Activated naive CD8-positive, alpha-beta T cell (primary cell): ENCODE measurements around the gene NLRP1.

Source experiments
- H3K27ac Mint-ChIP-seq: one replicate; pipeline ENCODE4 v1.8.0; 2021; ENCODE audit warnings: mixed read lengths
- H3K27me3 Mint-ChIP-seq: one replicate; pipeline ENCODE4 v1.8.0; 2021; ENCODE audit warnings: mixed read lengths
- H3K36me3 Mint-ChIP-seq: one replicate; pipeline ENCODE4 v1.8.0; 2021; ENCODE audit warnings: mixed read lengths
- H3K4me1 Mint-ChIP-seq: one replicate; pipeline ENCODE4 v1.8.0; 2021; ENCODE audit warnings: low read depth, mixed read lengths
- H3K4me3 Mint-ChIP-seq: one replicate; pipeline ENCODE4 v1.8.0; 2021; ENCODE audit warnings: mild to moderate bottlenecking, mixed read lengths
- H3K9me3 Mint-ChIP-seq: one replicate; pipeline ENCODE4 v1.8.0; 2021; ENCODE audit warnings: low read depth, mixed read lengths

Gene NLRP1

DNA sequence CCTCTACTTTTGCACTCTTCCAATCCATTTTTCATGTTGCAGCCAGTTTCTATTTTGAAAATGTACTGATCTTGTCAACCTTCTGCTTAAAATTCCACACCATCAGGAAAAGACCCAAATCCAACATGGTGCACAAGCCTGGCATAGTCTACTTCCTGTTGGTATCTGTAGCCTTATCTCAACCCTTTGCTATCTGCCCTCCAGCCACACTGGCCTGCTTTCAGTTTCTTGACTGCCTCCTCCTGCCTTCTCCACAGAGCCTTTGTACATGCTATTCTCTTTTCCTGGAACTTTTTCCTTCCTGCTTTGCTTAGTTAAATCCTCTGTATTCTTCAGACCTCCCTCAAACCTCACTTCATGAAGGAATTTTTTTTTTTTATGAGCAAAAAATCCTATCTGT, 31.5 kb downstream of the NLRP1 start:
- peaks cover 22% of the 10 kb centered on the region for H3K4me1 Mint-ChIP-seq
- peak overlapping the region; percentile 30 for H3K27ac Mint-ChIP-seq
- H3K27me3 Mint-ChIP-seq, result no peaks in the 10 kb centered on the region
- H3K36me3 Mint-ChIP-seq, result peaks cover 32% of the 10 kb centered on the region
- H3K9me3 Mint-ChIP-seq, result no peaks in the 10 kb centered on the region
- no peak overlapping the region for H3K4me3 Mint-ChIP-seq

GRCh38 chr17:5545051-5545987, 39.0 kb downstream of the NLRP1 start:
- peaks cover 3% of the 10 kb centered on the region for H3K4me1 Mint-ChIP-seq
- H3K4me3 Mint-ChIP-seq, result no peak overlapping the region
- H3K27me3 Mint-ChIP-seq, result no peaks in the 10 kb centered on the region
- peaks cover 11% of the 10 kb centered on the region for H3K36me3 Mint-ChIP-seq
- no peaks in the 10 kb centered on the region for H3K9me3 Mint-ChIP-seq
- no peak overlapping the region for H3K27ac Mint-ChIP-seq

GRCh38 chr17:5544115-5544514, 40.2 kb downstream of the NLRP1 start:
- Mint-ChIP-seq H3K4me1 (peaks cover 3% of the 10 kb centered on the region), H3K36me3 (peaks cover 11% of the 10 kb centered on the region), H3K27me3 (no peaks in the 10 kb centered on the region), H3K9me3 (no peaks in the 10 kb centered on the region), H3K27ac (peak overlapping the region; percentile 55), H3K4me3 (no peak overlapping the region)

GRCh38 chr17:5541610-5542202, 42.6 kb downstream of the NLRP1 start:
- Mint-ChIP-seq H3K4me1 (no peaks in the 10 kb centered on the region), H3K27ac (no peak overlapping the region), H3K36me3 (peaks cover 2% of the 10 kb centered on the region), H3K4me3 (no peak overlapping the region), H3K9me3 (no peaks in the 10 kb centered on the region), H3K27me3 (no peaks in the 10 kb centered on the region)

DNA sequence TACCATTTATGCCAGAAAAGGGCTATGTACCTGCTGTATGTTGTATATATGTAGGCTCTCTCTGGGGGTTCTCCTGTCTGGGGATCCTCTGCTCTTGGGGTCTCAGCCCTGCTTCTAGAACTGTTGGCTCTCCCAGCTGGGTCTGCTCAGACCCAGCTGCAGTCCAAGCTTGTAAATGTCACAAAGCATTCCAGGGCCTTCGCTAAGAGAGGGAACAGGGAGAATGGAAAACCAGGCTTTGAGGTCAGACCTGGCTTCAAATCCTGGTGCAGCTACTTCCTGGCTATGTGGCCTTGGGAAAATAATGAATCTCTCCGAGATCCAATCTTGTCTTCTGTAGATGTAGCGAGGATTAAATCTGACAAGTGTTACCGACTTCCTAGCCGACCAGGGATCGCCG, 44.0 kb downstream of the NLRP1 start:
- Mint-ChIP-seq H3K4me3 (no peak overlapping the region), H3K9me3 (no peaks in the 10 kb centered on the region), H3K4me1 (no peaks in the 10 kb centered on the region), H3K27ac (no peak overlapping the region), H3K27me3 (no peaks in the 10 kb centered on the region), H3K36me3 (peaks cover 2% of the 10 kb centered on the region)

DNA sequence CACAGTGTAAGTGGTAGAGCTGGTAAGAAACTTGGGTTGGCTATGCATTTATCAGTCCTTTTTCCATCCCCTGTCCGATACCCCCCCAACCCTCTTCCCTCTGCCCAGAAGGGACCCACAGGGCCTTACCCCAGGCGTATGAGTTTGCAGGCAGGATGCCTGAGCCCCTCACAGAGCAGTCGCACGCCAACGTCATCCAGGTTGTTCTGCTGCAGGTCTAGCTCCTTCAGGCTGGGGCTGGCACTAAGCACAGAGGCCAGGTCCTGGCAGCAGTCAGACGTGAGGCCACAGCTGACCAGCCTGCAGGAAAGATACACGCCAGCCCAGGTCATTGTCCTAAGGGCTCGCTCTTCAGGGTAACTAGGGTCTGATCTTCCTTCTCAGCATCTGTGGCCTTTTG, 45.0 kb downstream of the NLRP1 start:
- H3K36me3 Mint-ChIP-seq, result peaks cover 2% of the 10 kb centered on the region

DNA sequence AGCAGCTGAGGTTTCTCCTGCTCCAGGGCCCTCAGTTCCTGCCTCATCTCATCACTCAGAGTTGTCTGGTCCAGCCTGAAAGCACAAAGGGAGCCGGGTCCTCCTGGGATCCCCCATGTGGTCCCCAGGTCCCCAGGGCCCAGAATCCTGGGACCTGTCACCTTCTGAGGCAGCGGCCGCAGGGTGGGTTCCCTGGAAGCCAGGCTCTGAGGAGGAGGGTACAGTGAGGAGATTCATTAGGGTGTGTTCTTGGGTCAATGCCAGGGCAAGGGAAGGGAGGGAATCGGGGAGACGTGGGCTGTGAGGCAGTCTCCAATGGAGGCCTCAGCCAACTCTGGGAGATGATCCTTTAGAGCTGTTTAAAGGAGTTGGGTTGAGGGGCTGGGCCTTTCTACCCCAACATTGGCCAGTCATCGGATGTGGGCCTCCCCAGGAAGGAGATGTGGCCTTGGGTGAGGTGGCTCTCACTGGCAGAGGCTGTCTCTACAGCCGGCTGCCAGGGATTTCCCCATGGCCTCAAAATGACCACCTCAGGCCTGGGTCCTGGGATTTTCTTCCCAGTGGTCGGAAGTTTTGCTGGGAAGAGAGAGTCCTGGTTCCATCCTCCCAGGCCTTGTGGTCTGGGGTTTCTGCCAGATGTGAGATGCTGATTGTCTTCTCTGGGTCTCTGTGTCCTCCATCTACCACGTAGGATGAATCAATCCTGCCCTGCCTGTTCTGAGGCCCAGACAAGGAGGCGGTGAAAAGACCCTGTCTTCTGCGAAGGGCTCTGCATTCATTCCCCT, 47.3 kb downstream of the NLRP1 start:
- no peaks in the 10 kb centered on the region for H3K27me3 Mint-ChIP-seq
- peak overlapping the region; percentile 73 for H3K27ac Mint-ChIP-seq
- H3K4me3 Mint-ChIP-seq, result no peak overlapping the region
- peaks cover 4% of the 10 kb centered on the region for H3K36me3 Mint-ChIP-seq
- H3K4me1 Mint-ChIP-seq, result no peaks in the 10 kb centered on the region
- no peaks in the 10 kb centered on the region for H3K9me3 Mint-ChIP-seq

More for the DNA sequence above, 45.0 kb downstream of the NLRP1 start:
- Mint-ChIP-seq H3K9me3 (no peaks in the 10 kb centered on the region), H3K4me3 (no peak overlapping the region), H3K27me3 (no peaks in the 10 kb centered on the region), H3K4me1 (no peaks in the 10 kb centered on the region), H3K27ac (no peak overlapping the region)

- Mint-ChIP-seq H3K27ac (no peak overlapping the region), H3K36me3 (peaks cover 7% of the 10 kb centered on the region), H3K4me1 (no peaks in the 10 kb centered on the region), H3K9me3 (no peaks in the 10 kb centered on the region), H3K27me3 (no peaks in the 10 kb centered on the region), H3K4me3 (no peak overlapping the region)
These were observed 48.9 kb downstream of the NLRP1 start for GRCh38 chr17:5535436-5535835.

DNA sequence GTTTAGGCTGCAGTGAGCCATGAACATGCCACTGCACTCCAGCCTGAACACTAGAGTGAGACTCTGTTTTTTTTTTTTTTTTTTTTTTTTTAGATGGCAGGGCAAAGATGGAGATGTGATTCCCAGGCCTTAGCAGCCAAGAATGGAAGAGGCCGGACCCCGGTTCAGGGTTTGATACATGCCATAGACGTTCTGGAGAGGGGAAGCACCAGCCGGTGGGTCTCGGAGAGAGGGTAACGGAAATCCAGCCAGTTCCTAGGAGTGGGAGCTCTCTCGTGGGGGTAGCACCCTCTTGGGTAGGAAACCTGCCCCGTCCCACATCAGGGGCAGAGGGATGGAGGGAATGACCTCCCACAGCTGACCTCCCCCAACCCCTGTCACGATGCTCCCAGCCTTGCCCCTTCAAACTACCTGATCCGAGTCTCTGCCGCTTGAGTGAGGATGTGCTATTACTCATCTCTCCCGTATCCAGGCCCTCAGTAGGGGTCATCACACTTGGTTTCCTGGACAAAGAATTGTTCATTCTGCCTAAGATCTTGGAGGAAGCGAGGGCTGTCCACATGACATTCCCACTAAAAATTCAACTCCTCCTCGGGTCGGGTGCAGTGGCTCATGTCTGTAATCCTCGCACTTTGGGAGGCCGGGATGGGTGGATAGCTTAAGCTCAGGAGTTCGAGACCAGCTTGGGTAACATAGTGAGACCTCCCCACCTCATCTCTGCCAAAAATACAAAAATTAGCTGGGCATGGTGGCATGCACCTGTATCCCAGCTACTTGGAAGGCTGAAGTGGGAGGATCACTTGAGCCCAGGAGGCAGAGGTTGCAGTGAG, 50.6 kb downstream of the NLRP1 start:
- Mint-ChIP-seq H3K27ac (no peak overlapping the region), H3K9me3 (no peaks in the 10 kb centered on the region), H3K27me3 (no peaks in the 10 kb centered on the region), H3K4me1 (no peaks in the 10 kb centered on the region), H3K4me3 (no peak overlapping the region), H3K36me3 (peaks cover 7% of the 10 kb centered on the region)

GRCh38 chr17:5532581-5532980, 51.7 kb downstream of the NLRP1 start:
- no peaks in the 10 kb centered on the region for H3K27me3 Mint-ChIP-seq
- peaks cover 7% of the 10 kb centered on the region for H3K36me3 Mint-ChIP-seq
- no peaks in the 10 kb centered on the region for H3K9me3 Mint-ChIP-seq
- H3K27ac Mint-ChIP-seq, result no peak overlapping the region
- no peak overlapping the region for H3K4me3 Mint-ChIP-seq
- H3K4me1 Mint-ChIP-seq, result peaks cover under 1% of the 10 kb centered on the region

DNA sequence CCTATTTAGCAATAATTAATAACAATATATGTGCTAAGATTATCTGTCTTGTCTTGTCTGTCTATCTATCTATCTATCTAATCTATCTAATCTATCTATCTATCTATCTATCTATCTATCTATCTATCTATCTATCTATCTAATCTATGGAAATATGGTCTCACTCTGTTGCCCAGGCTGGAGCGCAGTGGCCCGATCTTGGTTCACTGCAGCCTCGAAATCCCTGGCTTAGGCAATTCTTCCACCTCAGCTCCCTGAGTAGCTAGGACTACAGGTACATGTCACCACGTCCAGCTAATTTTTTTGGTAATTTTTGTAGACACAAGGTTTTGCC, 53.3 kb downstream of the NLRP1 start:
- peaks cover 7% of the 10 kb centered on the region for H3K36me3 Mint-ChIP-seq
- H3K27ac Mint-ChIP-seq, result peak overlapping the region; percentile 38
- no peaks in the 10 kb centered on the region for H3K9me3 Mint-ChIP-seq
- no peaks in the 10 kb centered on the region for H3K27me3 Mint-ChIP-seq
- H3K4me1 Mint-ChIP-seq, result peaks cover 16% of the 10 kb centered on the region
- no peak overlapping the region for H3K4me3 Mint-ChIP-seq

GRCh38 chr17:5530265-5531084, 53.8 kb downstream of the NLRP1 start:
- H3K36me3 Mint-ChIP-seq, result peaks cover 7% of the 10 kb centered on the region
- H3K4me1 Mint-ChIP-seq, result peaks cover 16% of the 10 kb centered on the region
- no peaks in the 10 kb centered on the region for H3K27me3 Mint-ChIP-seq
- H3K27ac Mint-ChIP-seq, result peak overlapping the region; percentile 38
- no peaks in the 10 kb centered on the region for H3K9me3 Mint-ChIP-seq
- no peak overlapping the region for H3K4me3 Mint-ChIP-seq

GRCh38 chr17:5527601-5528250, 56.6 kb downstream of the NLRP1 start:
- Mint-ChIP-seq H3K27ac (peak overlapping the region; percentile 89), H3K4me3 (no peak overlapping the region), H3K27me3 (no peaks in the 10 kb centered on the region), H3K4me1 (peaks cover 16% of the 10 kb centered on the region), H3K9me3 (no peaks in the 10 kb centered on the region), H3K36me3 (peaks cover 7% of the 10 kb centered on the region)
